Measurements from ENCODE around the gene CLIP2. TPM values are rescaled to one million over a fixed set of nuclear protein-coding genes. Genes with fewer than 3 reads are reported as not detected.
A peak's percentile ranks its signal among the peaks of the same experiment; 100 is the strongest.

Gene CLIP2
- total RNA-seq, 1 experiment from 2014 or later, result 14.2 TPM

- ChIA-PET CTCF (interaction anchor here (0.5 to 3.9 kb wide), 3 partner anchors 198 to 372 kb away, joined by 3 to 24 read pairs (median 3); no protein-coding TSS in a partner anchor), POLR2A (no interaction called here)
- H3K4me3 Mint-ChIP-seq (ENCODE audit: unreplicated experiment), result no peak overlapping the region
- no peaks in the 10 kb centered on the region for H3K9me3 Mint-ChIP-seq (ENCODE audit: unreplicated experiment)
- H3K36me3 Mint-ChIP-seq (ENCODE audit: insufficient read depth, unreplicated experiment), result peaks cover 23% of the 10 kb centered on the region
- TF ChIP-seq, protein P1, sequence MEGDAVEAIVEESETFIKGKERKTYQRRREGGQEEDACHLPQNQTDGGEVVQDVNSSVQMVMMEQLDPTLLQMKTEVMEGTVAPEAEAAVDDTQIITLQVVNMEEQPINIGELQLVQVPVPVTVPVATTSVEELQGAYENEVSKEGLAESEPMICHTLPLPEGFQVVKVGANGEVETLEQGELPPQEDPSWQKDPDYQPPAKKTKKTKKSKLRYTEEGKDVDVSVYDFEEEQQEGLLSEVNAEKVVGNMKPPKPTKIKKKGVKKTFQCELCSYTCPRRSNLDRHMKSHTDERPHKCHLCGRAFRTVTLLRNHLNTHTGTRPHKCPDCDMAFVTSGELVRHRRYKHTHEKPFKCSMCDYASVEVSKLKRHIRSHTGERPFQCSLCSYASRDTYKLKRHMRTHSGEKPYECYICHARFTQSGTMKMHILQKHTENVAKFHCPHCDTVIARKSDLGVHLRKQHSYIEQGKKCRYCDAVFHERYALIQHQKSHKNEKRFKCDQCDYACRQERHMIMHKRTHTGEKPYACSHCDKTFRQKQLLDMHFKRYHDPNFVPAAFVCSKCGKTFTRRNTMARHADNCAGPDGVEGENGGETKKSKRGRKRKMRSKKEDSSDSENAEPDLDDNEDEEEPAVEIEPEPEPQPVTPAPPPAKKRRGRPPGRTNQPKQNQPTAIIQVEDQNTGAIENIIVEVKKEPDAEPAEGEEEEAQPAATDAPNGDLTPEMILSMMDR (IDR thresholded peaks at IDR 0.05; ENCODE audit: unreplicated experiment), result no peak
- no peak for DNase-seq (ENCODE audit: unreplicated experiment)
- H3K27ac Mint-ChIP-seq (ENCODE audit: low read depth, unreplicated experiment), result no peak overlapping the region
- H3K27me3 Mint-ChIP-seq (ENCODE audit: insufficient read depth, unreplicated experiment), result no peaks in the 10 kb centered on the region
- intact Hi-C loops (cut with micrococcal nuclease), result loop anchor here (5.0 kb wide), 1 partner anchor 352 kb away; no protein-coding TSS in a partner anchor
- no TSS peak for BruUV-seq (replicated peaks)
- no peaks in the 10 kb centered on the region for H3K4me1 Mint-ChIP-seq (ENCODE audit: insufficient read depth, unreplicated experiment)
Observed at GRCh38 chr7:74404388-74404700, 115.1 kb downstream of the CLIP2 start.

DNA sequence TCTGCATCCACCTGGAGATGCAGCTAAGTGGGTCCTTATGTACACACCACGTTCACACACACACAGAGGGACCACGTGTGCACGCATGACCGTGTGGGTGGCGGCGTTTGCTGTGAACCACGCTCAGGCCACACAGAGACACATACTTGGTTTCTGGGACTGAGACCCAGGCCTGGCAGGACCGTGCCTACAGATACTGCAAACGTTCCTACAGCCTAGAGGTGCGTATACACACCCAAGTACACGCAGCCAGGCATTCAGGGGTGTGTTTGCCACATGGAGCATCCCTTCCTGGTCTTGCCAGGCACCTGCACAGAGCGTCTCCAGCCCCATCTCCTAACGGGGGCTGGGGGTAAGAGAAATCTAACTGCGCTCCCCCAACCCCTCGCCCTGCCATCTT is 115.5 kb downstream of the CLIP2 start:
- no TSS peak for BruUV-seq (replicated peaks)
- CTCF ChIA-PET, result interaction anchor here (0.5 to 4.0 kb wide), 6 partner anchors 12 to 372 kb away, joined by 3 to 25 read pairs (median 6); no protein-coding TSS in a partner anchor
- TF ChIP-seq, protein P1 (IDR thresholded peaks at IDR 0.05; ENCODE audit: unreplicated experiment), result no peak

DNA sequence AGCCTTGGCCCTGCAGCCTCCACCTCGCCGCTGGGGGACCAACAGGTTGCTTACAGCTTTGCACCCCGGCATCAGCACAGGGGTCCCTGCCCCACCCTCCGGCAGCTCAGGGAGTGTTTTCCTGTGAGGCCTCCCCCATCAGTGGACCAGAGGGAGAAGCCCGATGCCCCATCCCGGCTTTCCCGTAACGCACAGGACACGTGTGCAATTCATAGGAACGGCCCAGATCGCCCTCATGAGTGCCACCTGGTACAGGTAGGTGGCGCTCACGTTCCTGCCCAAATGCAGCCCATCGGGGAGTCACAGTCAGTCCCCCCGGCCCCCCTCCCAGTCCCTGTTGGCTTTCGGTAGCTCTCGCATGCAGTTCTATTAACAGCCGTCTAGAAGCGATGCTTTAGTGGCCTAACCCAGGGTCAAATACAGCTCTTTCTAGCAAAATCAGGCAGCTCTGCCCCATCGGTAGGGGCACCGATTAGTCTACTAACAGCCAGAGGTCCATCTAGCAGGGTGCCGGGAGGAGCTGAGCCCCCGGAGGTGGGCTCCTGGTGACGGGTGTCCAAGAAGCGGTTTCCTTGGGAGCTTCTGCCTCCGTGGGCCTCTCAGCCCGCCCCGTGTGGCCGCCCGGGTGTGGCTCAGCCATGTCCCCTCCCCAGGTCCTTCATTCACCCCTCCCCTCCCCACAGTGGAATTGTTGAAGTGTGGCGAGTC is 116.1 kb downstream of the CLIP2 start:
- intact Hi-C loops (cut with micrococcal nuclease), result no loop called here
- Mint-ChIP-seq H3K27ac (ENCODE audit: low read depth, unreplicated experiment) (no peak overlapping the region), H3K9me3 (ENCODE audit: unreplicated experiment) (no peaks in the 10 kb centered on the region), H3K36me3 (ENCODE audit: insufficient read depth, unreplicated experiment) (peaks cover 21% of the 10 kb centered on the region), H3K27me3 (ENCODE audit: insufficient read depth, unreplicated experiment) (no peaks in the 10 kb centered on the region), H3K4me3 (ENCODE audit: unreplicated experiment) (no peak overlapping the region), H3K4me1 (ENCODE audit: insufficient read depth, unreplicated experiment) (no peaks in the 10 kb centered on the region)
- CTCF ChIA-PET, result interaction anchor here (0.5 to 4.0 kb wide), 8 partner anchors 12 to 207 kb away, joined by 3 to 25 read pairs (median 4); no protein-coding TSS in a partner anchor
- no TSS peak for BruUV-seq (replicated peaks)
- no peak for DNase-seq (ENCODE audit: unreplicated experiment)
- POLR2A ChIA-PET, result no interaction called here
- TF ChIP-seq, protein P1 (IDR thresholded peaks at IDR 0.05; ENCODE audit: unreplicated experiment), result peak; percentile 33

More for the DNA sequence above, 115.5 kb downstream of the CLIP2 start:
- H3K4me1 Mint-ChIP-seq (ENCODE audit: insufficient read depth, unreplicated experiment), result no peaks in the 10 kb centered on the region
- H3K4me3 Mint-ChIP-seq (ENCODE audit: unreplicated experiment), result no peak overlapping the region
- DNase-seq (ENCODE audit: unreplicated experiment), result no peak
- H3K9me3 Mint-ChIP-seq (ENCODE audit: unreplicated experiment), result no peaks in the 10 kb centered on the region
- peaks cover 23% of the 10 kb centered on the region for H3K36me3 Mint-ChIP-seq (ENCODE audit: insufficient read depth, unreplicated experiment)
- no peak overlapping the region for H3K27ac Mint-ChIP-seq (ENCODE audit: low read depth, unreplicated experiment)
- POLR2A ChIA-PET, result no interaction called here
- intact Hi-C loops (cut with micrococcal nuclease), result loop anchor here (5.0 kb wide), 1 partner anchor 352 kb away; no protein-coding TSS in a partner anchor
- H3K27me3 Mint-ChIP-seq (ENCODE audit: insufficient read depth, unreplicated experiment), result no peaks in the 10 kb centered on the region

DNA sequence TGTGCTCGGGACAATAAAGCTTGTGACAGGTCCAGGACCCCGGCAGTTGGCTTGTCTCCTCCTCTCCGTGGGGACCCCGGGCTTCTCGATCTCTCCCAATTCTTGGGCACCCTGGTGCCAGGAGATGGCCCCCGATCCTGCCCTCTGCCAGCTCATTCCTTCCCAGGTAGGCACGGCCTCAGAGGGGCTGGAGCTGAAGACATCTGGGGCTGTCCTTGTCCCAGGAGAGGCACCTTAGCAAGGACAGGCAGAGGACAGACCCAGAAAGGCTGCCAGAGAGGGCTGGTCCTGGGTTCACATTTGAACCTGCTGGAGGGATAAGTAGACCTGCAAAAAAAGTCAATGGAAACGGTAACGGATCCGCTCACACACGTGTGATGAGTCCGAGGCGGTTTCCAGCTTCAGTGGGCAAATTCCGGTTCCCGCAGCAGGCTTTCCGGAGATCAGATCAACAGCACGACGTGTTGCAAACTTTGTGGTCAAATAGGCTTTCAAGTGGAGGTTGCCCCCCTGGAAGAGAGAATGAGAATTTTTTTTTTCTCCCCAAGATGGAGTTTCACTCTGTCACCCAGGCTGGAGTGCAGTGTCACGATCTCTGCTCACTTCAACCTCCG is 116.8 kb downstream of the CLIP2 start:
- Mint-ChIP-seq H3K4me1 (ENCODE audit: insufficient read depth, unreplicated experiment) (no peaks in the 10 kb centered on the region), H3K36me3 (ENCODE audit: insufficient read depth, unreplicated experiment) (peaks cover 17% of the 10 kb centered on the region), H3K4me3 (ENCODE audit: unreplicated experiment) (no peak overlapping the region), H3K9me3 (ENCODE audit: unreplicated experiment) (no peaks in the 10 kb centered on the region), H3K27ac (ENCODE audit: low read depth, unreplicated experiment) (no peak overlapping the region), H3K27me3 (ENCODE audit: insufficient read depth, unreplicated experiment) (no peaks in the 10 kb centered on the region)
- BruUV-seq (replicated peaks), result no TSS peak
- ChIA-PET CTCF (interaction anchor here (0.5 to 4.0 kb wide), 9 partner anchors 10 to 254 kb away, joined by 3 to 25 read pairs (median 4); no protein-coding TSS in a partner anchor), POLR2A (no interaction called here)
- intact Hi-C loops (cut with micrococcal nuclease), result no loop called here
- TF ChIP-seq, protein P1 (IDR thresholded peaks at IDR 0.05; ENCODE audit: unreplicated experiment), result no peak
- no peak for DNase-seq (ENCODE audit: unreplicated experiment)

Measured in MCF 10A (cell line).